ENCODE measurements around the gene FANCC. TPM values are rescaled to one million over a fixed set of nuclear protein-coding genes. Genes with fewer than 3 reads are reported as not detected.

The FANCC gene
- total RNA-seq, 2 donors from 2014 or later: 4.9 to 21.2 TPM

GRCh38 chr9:95239071-95239470 lies 78.4 kb downstream of the FANCC start:
- WGBS: 97% methylated on average over 5 of the region's 5 CpGs
- DNase-seq (ENCODE audit: low spot score): no peak
- Histone ChIP-seq H3K9me3 (no peaks in the 10 kb centered on the region), H3K27ac (no peak overlapping the region), H3K4me1 (replicated peaks) (no peaks in the 10 kb centered on the region), H3K27me3 (replicated peaks; ENCODE audit: insufficient read depth) (no peaks in the 10 kb centered on the region), H3K36me3 (no peaks in the 10 kb centered on the region), H3K4me3 (no peak overlapping the region)
- intact Hi-C loops (cut with DNase I): no loop called here
- TF ChIP-seq POLR2A (IDR thresholded peaks at IDR 0.05) (no peak), CTCF (IDR thresholded peaks at IDR 0.05) (no peak), POLR2AphosphoS5 (IDR thresholded peaks at IDR 0.05) (no peak)

DNA sequence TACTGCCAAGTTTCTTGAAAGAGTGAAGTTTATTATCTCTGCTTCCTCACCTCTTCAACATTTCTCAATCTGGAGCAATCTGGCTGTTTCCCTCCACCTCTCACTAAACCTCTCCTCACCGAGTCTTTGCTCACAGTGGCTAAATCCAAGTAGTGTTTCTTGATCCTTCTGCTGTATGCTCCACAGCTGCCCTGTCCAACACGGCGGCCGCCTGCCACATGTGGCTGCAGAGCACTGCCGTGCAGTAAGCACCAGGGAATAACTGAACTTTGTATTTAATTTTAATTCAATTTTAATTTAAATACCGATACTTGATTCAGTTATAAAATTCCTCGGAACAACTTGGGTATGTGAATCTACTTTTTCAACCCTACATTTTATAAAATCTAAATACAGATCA lies 80.2 kb downstream of the FANCC start:
- Histone ChIP-seq H3K27me3 (replicated peaks; ENCODE audit: insufficient read depth) (no peaks in the 10 kb centered on the region), H3K4me3 (no peak overlapping the region), H3K4me1 (replicated peaks) (no peaks in the 10 kb centered on the region), H3K27ac (no peak overlapping the region), H3K36me3 (no peaks in the 10 kb centered on the region), H3K9me3 (no peaks in the 10 kb centered on the region)
- intact Hi-C loops (cut with DNase I): no loop called here
- TF ChIP-seq CTCF (IDR thresholded peaks at IDR 0.05) (no peak), POLR2A (IDR thresholded peaks at IDR 0.05) (no peak), POLR2AphosphoS5 (IDR thresholded peaks at IDR 0.05) (no peak)
- 90% methylated on average over 7 of the region's 7 CpGs for WGBS
- DNase-seq (ENCODE audit: low spot score): no peak

GRCh38 chr9:95230046-95230445 lies 87.5 kb downstream of the FANCC start:
- 94% methylated on average over 6 of the region's 6 CpGs for WGBS
- no peaks in the 10 kb centered on the region for H3K27me3 ChIP-seq (replicated peaks; ENCODE audit: insufficient read depth)
- no peaks in the 10 kb centered on the region for H3K4me1 ChIP-seq (replicated peaks)
- DNase-seq (ENCODE audit: low spot score): no peak
- no peak for TF ChIP-seq CTCF (IDR thresholded peaks at IDR 0.05)
- no peak for TF ChIP-seq POLR2A (IDR thresholded peaks at IDR 0.05)
- no peak for TF ChIP-seq POLR2AphosphoS5 (IDR thresholded peaks at IDR 0.05)
- H3K4me3 ChIP-seq: no peak overlapping the region
- no peak overlapping the region for H3K27ac ChIP-seq
- H3K36me3 ChIP-seq: no peaks in the 10 kb centered on the region
- no peaks in the 10 kb centered on the region for H3K9me3 ChIP-seq
- intact Hi-C loops (cut with DNase I): no loop called here

DNA sequence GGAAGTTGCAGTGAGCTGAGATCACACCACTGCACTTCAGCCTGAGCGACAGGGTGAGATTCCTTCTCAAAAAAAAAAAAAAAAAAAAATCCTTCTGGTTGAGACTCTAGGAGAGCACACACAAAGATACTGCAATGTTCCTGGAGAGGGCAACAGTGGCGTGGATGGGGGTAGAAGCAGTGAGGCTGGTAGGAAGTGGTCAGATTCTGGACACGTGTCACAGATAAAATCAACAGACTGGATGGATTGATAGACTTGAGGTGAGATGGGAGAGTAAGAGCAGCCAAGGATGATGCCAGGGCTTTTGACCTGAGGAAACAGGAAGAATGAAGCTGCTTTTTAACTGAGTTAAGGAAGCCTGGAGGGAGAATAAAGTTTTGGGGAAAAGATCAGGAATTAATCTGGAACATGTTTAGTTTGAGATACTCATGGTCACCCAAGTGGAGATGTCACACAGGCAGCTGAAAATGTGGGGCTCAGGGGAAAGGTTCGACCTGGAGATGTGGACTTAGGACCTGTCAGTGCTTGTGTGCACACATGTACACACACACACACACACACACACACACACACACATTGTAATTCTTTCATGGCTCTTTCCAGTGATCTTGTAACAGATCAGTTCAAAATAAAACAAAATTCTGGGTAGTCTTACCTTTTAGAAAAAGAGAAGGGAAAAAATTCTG lies 88.1 kb downstream of the FANCC start:
- H3K4me3 ChIP-seq: no peak overlapping the region
- 82% methylated on average over 4 of the region's 4 CpGs for WGBS
- no peaks in the 10 kb centered on the region for H3K36me3 ChIP-seq
- no peak overlapping the region for H3K27ac ChIP-seq
- TF ChIP-seq CTCF (IDR thresholded peaks at IDR 0.05) (no peak), POLR2AphosphoS5 (IDR thresholded peaks at IDR 0.05) (no peak), POLR2A (IDR thresholded peaks at IDR 0.05) (no peak)
- H3K27me3 ChIP-seq (replicated peaks; ENCODE audit: insufficient read depth): no peaks in the 10 kb centered on the region
- H3K4me1 ChIP-seq (replicated peaks): no peaks in the 10 kb centered on the region
- no peak for DNase-seq (ENCODE audit: low spot score)
- intact Hi-C loops (cut with DNase I): no loop called here
- no peaks in the 10 kb centered on the region for H3K9me3 ChIP-seq

GRCh38 chr9:95226921-95227320 lies 90.6 kb downstream of the FANCC start:
- WGBS: 91% methylated on average over 7 of the region's 7 CpGs
- H3K27ac ChIP-seq: no peak overlapping the region
- no peaks in the 10 kb centered on the region for H3K36me3 ChIP-seq
- H3K4me1 ChIP-seq (replicated peaks): no peaks in the 10 kb centered on the region
- H3K27me3 ChIP-seq (replicated peaks; ENCODE audit: insufficient read depth): no peaks in the 10 kb centered on the region
- no peak overlapping the region for H3K4me3 ChIP-seq
- no peak for DNase-seq (ENCODE audit: low spot score)
- TF ChIP-seq POLR2AphosphoS5 (IDR thresholded peaks at IDR 0.05) (no peak), CTCF (IDR thresholded peaks at IDR 0.05) (no peak), POLR2A (IDR thresholded peaks at IDR 0.05) (no peak)
- H3K9me3 ChIP-seq: no peaks in the 10 kb centered on the region
- intact Hi-C loops (cut with DNase I): no loop called here
